Mesodermal cell (in vitro differentiated cells): ENCODE results near the gene MAP3K20.

Source experiments
- H3K27ac ChIP-seq: 2 replicates; pipeline ENCODE4 v1.7.0; 2013; ENCODE audit warnings: mild to moderate bottlenecking, low read depth, low read length, moderate library complexity; ENCODE audit not compliant: severe bottlenecking
- H3K36me3 ChIP-seq: 2 replicates; pipeline ENCODE4 v1.7.1; 2013; ENCODE audit warnings: mild to moderate bottlenecking, low read length, moderate library complexity; ENCODE audit not compliant: control insufficient read depth, insufficient read depth
- H3K4me1 ChIP-seq: one replicate; pipeline ENCODE4 v1.7.1; 2013; ENCODE audit warnings: mild to moderate bottlenecking, low read length; ENCODE audit not compliant: insufficient read depth, control insufficient read depth, poor library complexity, severe bottlenecking
- H3K4me3 ChIP-seq: 2 replicates; pipeline ENCODE4 v1.7.0; 2013; ENCODE audit warnings: low read length, control low read depth, mild to moderate bottlenecking; ENCODE audit not compliant: insufficient read depth, poor library complexity, severe bottlenecking; ENCODE audit errors: extremely low read depth
- H3K9me3 ChIP-seq: 2 replicates; pipeline ENCODE4 v1.7.1; 2013; ENCODE audit warnings: mild to moderate bottlenecking, low read length, moderate library complexity; ENCODE audit not compliant: control insufficient read depth
- WGBS, 2 experiments: methylation state at CpG; one replicate each; pipeline ENCODE4 v1.1.5; 2013; ENCODE audit warnings: missing lambda C conversion rate in 2 of 2; ENCODE audit not compliant: insufficient coverage in 2 of 2; 5-methylcytosine and 5-hydroxymethylcytosine counted together

The MAP3K20 gene

GRCh38 chr2:173064151-173064805, 11.4 kb upstream of the MAP3K20 start:
- no peak overlapping the region for H3K27ac ChIP-seq
- no peak overlapping the region for H3K4me3 ChIP-seq
- no peaks in the 10 kb centered on the region for H3K36me3 ChIP-seq
- no peaks in the 10 kb centered on the region for H3K4me1 ChIP-seq
- no peaks in the 10 kb centered on the region for H3K9me3 ChIP-seq
- 100% methylated on average over 1 of the region's 4 CpGs; no CpG with 5 or more reads in 1 of the 2 experiments for WGBS, 2 experiments

- Histone ChIP-seq H3K4me3 (no peak overlapping the region), H3K4me1 (no peaks in the 10 kb centered on the region), H3K36me3 (no peaks in the 10 kb centered on the region), H3K27ac (no peak overlapping the region), H3K9me3 (no peaks in the 10 kb centered on the region)
- WGBS, 2 experiments = 83 to 89% methylated on average over 2 to 3 of the region's 6 CpGs
These were observed 8.6 kb upstream of the MAP3K20 start for GRCh38 chr2:173066887-173067676.

GRCh38 chr2:173075056-173075780, 428 bp upstream of the MAP3K20 start:
- H3K9me3 ChIP-seq = no peaks in the 10 kb centered on the region
- WGBS, 2 experiments = 6 to 24% methylated on average over 7 to 10 of the region's 25 CpGs

GRCh38 chr2:173076581-173077345, 1.1 kb downstream of the MAP3K20 start:
- H3K36me3 ChIP-seq = peaks cover 12% of the 10 kb centered on the region
- peak overlapping the region; percentile 73 for H3K4me3 ChIP-seq
- 0 to 23% methylated on average over 11 to 20 of the region's 27 CpGs for WGBS, 2 experiments
- no peaks in the 10 kb centered on the region for H3K9me3 ChIP-seq
- H3K4me1 ChIP-seq = peaks cover 10% of the 10 kb centered on the region
- peak overlapping the region; percentile 44 for H3K27ac ChIP-seq

More at GRCh38 chr2:173075056-173075780, 428 bp upstream of the MAP3K20 start:
- Histone ChIP-seq H3K36me3 (peaks cover 7% of the 10 kb centered on the region), H3K4me3 (peak overlapping the region; percentile 73), H3K27ac (no peak overlapping the region), H3K4me1 (peaks cover 10% of the 10 kb centered on the region)

- H3K27ac ChIP-seq = no peak overlapping the region
- H3K4me3 ChIP-seq = no peak overlapping the region
These were observed 2.0 kb downstream of the MAP3K20 start for GRCh38 chr2:173077506-173078177.

GRCh38 chr2:173079141-173079540, 3.5 kb downstream of the MAP3K20 start:
- Histone ChIP-seq H3K4me3 (no peak overlapping the region), H3K4me1 (peaks cover 10% of the 10 kb centered on the region)
- WGBS, 2 experiments = no CpG with 5 or more reads among the region's 3 CpGs

More at GRCh38 chr2:173077506-173078177, 2.0 kb downstream of the MAP3K20 start:
- H3K4me1 ChIP-seq = peaks cover 10% of the 10 kb centered on the region
- H3K36me3 ChIP-seq = peaks cover 12% of the 10 kb centered on the region
- 86 to 92% methylated on average over 3 of the region's 5 CpGs for WGBS, 2 experiments
- H3K9me3 ChIP-seq = no peaks in the 10 kb centered on the region

GRCh38 chr2:173079973-173080860, 4.6 kb downstream of the MAP3K20 start:
- H3K4me3 ChIP-seq = no peak overlapping the region
- peaks cover 12% of the 10 kb centered on the region for H3K36me3 ChIP-seq
- no peak overlapping the region for H3K27ac ChIP-seq
- H3K4me1 ChIP-seq = peaks cover 6% of the 10 kb centered on the region
- H3K9me3 ChIP-seq = no peaks in the 10 kb centered on the region
- 80 to 96% methylated on average over 2 to 4 of the region's 6 CpGs for WGBS, 2 experiments

More at GRCh38 chr2:173079141-173079540, 3.5 kb downstream of the MAP3K20 start:
- no peaks in the 10 kb centered on the region for H3K9me3 ChIP-seq
- H3K36me3 ChIP-seq = peaks cover 12% of the 10 kb centered on the region
- H3K27ac ChIP-seq = no peak overlapping the region

- WGBS, 2 experiments = 90% methylated on average over 2 of the region's 2 CpGs; no CpG with 5 or more reads in 1 of the 2 experiments
- Histone ChIP-seq H3K27ac (no peak overlapping the region), H3K4me3 (no peak overlapping the region), H3K9me3 (no peaks in the 10 kb centered on the region), H3K4me1 (peaks cover 7% of the 10 kb centered on the region), H3K36me3 (peaks cover 3% of the 10 kb centered on the region)
These were observed 11.0 kb downstream of the MAP3K20 start for GRCh38 chr2:173086518-173087213.

GRCh38 chr2:173087214-173087581, 11.6 kb downstream of the MAP3K20 start:
- no peaks in the 10 kb centered on the region for H3K9me3 ChIP-seq
- H3K4me3 ChIP-seq = no peak overlapping the region
- WGBS, 2 experiments = 91 to 100% methylated on average over 1 of the region's 1 CpG
- H3K27ac ChIP-seq = no peak overlapping the region
- peaks cover 8% of the 10 kb centered on the region for H3K36me3 ChIP-seq
- H3K4me1 ChIP-seq = peaks cover 7% of the 10 kb centered on the region
